ENCODE measurements around the gene PTPRT.

- TF ChIP-seq CTCF (IDR thresholded peaks at IDR 0.05) = no peak
- TF ChIP-seq POLR2A (IDR thresholded peaks at IDR 0.05) = no peak
Measured at GRCh38 chr20:42474646-42475045, 715.1 kb downstream of the PTPRT start.
